ENCODE results near the gene RGS19. TPM values are rescaled to one million over a fixed set of nuclear protein-coding genes. Genes with fewer than 3 reads are reported as not detected.

Gene RGS19
- total RNA-seq, 1 donor: 9.8 TPM

GRCh38 chr20:64053841-64054661 is 25.3 kb downstream of the RGS19 start:
- peak; percentile 67 for DNase-seq (ENCODE audit: low read depth)
- TF ChIP-seq CTCF (IDR thresholded peaks at IDR 0.05; ENCODE audit: insufficient read depth, low read length): peak; percentile 22
- H3K4me3 ChIP-seq (ENCODE audit: low read depth, low read length): peak overlapping the region; percentile 10

- DNase-seq (ENCODE audit: low read depth): no peak
- H3K4me3 ChIP-seq (ENCODE audit: low read depth, low read length): no peak overlapping the region
- TF ChIP-seq CTCF (IDR thresholded peaks at IDR 0.05; ENCODE audit: insufficient read depth, low read length): no peak
Observed at GRCh38 chr20:64052987-64053840, 26.1 kb downstream of the RGS19 start.

GRCh38 chr20:64052326-64052722 is 27.0 kb downstream of the RGS19 start:
- no peak for TF ChIP-seq CTCF (IDR thresholded peaks at IDR 0.05; ENCODE audit: insufficient read depth, low read length)
- H3K4me3 ChIP-seq (ENCODE audit: low read depth, low read length): no peak overlapping the region
- DNase-seq (ENCODE audit: low read depth): no peak

GRCh38 chr20:64051561-64052325 is 27.6 kb downstream of the RGS19 start:
- TF ChIP-seq CTCF (IDR thresholded peaks at IDR 0.05; ENCODE audit: insufficient read depth, low read length): no peak
- no peak overlapping the region for H3K4me3 ChIP-seq (ENCODE audit: low read depth, low read length)
- no peak for DNase-seq (ENCODE audit: low read depth)

GRCh38 chr20:64051033-64051452 is 28.3 kb downstream of the RGS19 start:
- H3K4me3 ChIP-seq (ENCODE audit: low read depth, low read length): no peak overlapping the region
- TF ChIP-seq CTCF (IDR thresholded peaks at IDR 0.05; ENCODE audit: insufficient read depth, low read length): no peak

GRCh38 chr20:64050261-64051032 is 28.9 kb downstream of the RGS19 start:
- H3K4me3 ChIP-seq (ENCODE audit: low read depth, low read length): no peak overlapping the region
- TF ChIP-seq CTCF (IDR thresholded peaks at IDR 0.05; ENCODE audit: insufficient read depth, low read length): no peak
- DNase-seq (ENCODE audit: low read depth): no peak

More at GRCh38 chr20:64051033-64051452, 28.3 kb downstream of the RGS19 start:
- DNase-seq (ENCODE audit: low read depth): no peak
